Fibroblast of peridontal ligament (primary cell): ENCODE data around the gene DAW1.

Source experiments
- DNase-seq: peaks from one replicate; pipeline ENCODE4 v3.0.0-alpha.2; 2010; ENCODE audit errors: extremely low read depth

DAW1 gene

GRCh38 chr2:227862227-227862740 lies 9.1 kb upstream of the DAW1 start:
- peak; percentile 65 for DNase-seq

DNA sequence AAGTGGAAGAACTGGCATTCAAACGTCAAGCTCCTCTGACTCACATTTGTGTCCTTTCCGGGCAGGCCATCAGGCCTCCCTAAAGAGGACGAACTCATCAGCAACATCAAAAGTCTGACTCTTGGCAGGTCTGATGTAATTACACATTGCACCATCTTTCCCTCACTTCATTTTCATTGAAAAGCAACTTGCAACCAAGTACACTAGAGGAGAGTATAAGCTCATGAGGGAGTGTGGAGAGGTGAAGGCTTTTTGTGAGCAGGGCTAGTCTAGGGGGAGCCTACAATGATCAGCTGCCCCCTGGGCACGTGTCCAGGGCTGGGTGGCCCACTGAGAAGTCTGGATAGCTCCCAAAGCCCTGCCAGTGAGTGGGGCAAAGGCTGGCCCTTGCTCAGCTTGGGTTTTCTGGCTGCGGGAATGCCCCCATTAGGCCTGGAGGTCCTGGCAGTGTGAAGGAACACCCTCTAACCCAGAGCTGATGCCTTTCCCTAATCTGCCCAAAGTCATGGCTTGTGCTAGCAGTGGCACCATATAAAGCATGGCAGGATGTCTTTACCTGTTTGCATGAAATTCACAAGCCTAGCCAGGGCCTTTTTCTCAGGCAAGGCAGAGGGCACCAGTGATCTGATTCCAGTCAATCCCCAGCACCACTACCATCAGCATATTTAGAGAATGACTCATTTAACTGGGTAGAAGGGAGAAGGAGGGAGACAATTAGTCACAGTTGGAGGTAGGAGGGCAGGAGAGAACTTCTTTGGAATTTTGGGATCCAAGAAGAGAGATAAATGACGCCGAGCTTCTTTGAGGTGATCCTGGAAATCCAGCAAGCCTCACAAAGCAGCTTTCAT lies 8.5 kb upstream of the DAW1 start:
- peak; percentile 76 for DNase-seq

DNA sequence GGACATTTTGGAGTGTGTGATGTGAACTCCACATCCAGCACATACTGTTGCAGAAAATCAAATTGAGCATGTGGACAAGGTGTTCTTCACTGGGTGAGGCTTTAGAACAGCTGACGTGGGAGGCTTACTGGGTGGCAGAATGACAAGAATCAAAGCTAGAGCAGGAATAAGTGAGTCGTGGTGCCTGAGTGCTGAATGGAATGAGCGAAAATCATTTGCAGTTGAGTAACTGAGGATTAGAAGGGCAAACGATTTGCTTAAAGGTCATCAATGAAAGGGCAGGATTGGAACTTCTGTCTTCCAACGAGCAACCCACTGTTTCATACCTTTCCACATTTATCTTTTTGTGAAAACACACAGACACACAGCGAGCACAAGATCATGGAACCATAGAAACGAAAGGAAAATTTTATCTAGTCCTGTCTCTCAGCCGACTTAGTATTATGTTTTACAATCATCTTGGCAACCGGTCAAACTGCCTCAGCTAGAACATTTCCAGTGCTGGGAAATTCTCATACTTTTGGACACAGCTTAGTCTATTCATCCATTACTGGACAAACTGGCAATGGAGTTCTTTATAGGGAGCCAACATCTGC lies 7.2 kb upstream of the DAW1 start:
- DNase-seq = no peak

GRCh38 chr2:227865291-227865690 lies 6.1 kb upstream of the DAW1 start:
- no peak for DNase-seq

DNA sequence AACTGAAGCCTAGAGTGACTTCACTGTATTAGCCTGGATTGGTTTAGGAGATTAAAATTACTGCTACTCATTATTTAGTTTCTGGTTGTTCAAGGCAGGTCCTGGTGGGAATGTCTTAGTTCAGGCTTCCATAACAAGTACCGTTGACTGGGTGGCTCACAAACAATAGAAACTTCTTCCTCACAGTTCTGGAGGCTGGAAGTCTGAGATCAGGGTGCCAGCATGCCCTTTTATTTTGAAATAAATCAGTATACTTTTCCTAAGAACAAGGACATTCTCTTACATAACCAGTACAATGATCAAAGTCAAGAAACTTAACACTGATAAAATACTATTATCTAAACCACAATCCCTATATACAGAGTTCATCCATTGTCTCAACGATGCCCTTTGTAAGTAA lies 4.0 kb upstream of the DAW1 start:
- no peak for DNase-seq

DNA sequence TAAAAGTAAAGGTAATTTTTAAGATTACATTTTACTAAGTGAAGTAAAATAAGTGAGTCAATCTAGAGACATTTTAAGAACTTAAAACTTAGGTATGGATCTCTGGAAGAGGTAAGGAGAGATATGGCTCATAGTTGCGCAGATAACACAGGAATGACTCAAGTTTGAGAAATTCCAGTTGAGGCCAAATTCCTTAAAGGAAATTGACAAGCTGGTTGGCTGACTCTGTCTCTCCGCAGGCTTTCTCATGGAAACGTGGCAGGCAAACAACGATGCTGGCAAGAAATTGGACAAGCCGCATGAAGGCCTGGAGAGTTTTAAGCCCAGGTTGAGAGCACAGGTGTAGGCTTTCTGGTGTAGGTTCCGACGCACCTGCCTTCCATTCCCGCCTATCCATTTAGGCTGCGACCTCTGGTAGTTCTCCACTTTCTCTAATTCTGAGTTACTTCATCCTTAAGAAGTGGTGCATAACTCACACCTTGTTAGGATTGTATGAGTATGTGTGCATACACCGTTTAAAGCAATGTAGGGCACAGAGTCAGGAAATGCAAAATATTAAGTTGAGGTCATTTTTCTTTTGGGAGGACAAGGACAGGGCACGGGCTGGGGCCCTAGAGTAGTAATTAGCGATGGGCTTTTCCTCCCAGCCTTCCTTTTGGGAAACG lies 589 bp upstream of the DAW1 start:
- peak; percentile 58 for DNase-seq

- DNase-seq = no peak
Observed at GRCh38 chr2:227872676-227873075, 1.2 kb downstream of the DAW1 start.

GRCh38 chr2:227876300-227876801 lies 4.9 kb downstream of the DAW1 start:
- DNase-seq = no peak

GRCh38 chr2:227877421-227878310 lies 6.2 kb downstream of the DAW1 start:
- DNase-seq = peak; percentile 71

GRCh38 chr2:227880460-227880859 lies 9.0 kb downstream of the DAW1 start:
- DNase-seq = no peak

GRCh38 chr2:227881866-227882517 lies 10.6 kb downstream of the DAW1 start:
- DNase-seq = no peak

DNA sequence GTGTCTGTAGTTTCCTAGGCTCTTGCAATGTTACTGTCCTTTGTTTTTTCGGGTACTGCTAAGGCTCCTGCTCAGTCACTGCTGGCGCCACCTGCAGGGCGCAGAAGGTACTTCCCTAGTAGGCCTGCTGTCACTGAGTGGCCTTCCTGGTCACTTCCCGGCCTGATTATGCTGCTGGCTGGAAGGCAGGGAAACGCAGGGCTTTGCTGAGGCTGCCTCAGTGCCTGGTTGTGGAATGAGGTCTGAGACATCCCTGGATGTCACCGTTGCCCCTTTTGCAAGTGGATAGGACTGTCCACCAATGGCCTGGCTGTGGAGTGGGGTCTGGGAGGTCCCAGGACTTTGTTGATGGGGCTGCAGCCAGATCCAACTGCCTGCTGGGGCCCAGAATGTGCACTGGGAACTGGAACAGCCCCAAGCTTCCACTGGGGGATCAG lies 13.1 kb downstream of the DAW1 start:
- DNase-seq = peak; percentile 66

- DNase-seq = no peak
Observed at GRCh38 chr2:227886149-227886548, 14.7 kb downstream of the DAW1 start.

- DNase-seq = no peak
Observed at GRCh38 chr2:227888289-227888688, 16.9 kb downstream of the DAW1 start.

GRCh38 chr2:227889336-227889735 lies 17.9 kb downstream of the DAW1 start:
- no peak for DNase-seq

DNA sequence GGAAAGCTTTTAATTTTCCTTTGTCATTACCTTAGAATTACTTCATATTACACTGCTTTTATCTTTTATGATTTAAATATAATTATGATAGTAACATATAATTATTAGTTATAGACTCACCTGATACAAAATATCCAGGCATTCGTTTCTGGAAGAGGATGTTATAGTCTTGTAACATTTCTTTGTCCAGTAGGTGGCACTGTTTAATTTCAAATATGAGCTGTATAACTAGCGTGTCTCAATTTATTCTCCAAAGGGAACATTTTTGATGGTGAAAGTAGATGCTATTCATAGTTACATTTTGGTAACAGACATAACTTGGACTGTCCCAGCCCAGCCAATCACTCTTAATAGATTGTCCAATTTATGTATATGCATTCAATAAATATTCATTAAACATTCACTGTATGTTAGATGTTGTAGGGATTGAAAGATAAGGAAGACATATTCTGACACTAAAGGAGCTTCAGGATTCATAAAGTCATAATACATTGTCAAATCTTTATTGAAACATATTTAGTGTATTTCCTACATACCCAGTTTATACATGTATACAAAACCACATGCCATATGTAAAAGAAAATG lies 19.2 kb downstream of the DAW1 start:
- peak; percentile 81 for DNase-seq

- no peak for DNase-seq
Observed at GRCh38 chr2:227891673-227892072, 20.2 kb downstream of the DAW1 start.

DNA sequence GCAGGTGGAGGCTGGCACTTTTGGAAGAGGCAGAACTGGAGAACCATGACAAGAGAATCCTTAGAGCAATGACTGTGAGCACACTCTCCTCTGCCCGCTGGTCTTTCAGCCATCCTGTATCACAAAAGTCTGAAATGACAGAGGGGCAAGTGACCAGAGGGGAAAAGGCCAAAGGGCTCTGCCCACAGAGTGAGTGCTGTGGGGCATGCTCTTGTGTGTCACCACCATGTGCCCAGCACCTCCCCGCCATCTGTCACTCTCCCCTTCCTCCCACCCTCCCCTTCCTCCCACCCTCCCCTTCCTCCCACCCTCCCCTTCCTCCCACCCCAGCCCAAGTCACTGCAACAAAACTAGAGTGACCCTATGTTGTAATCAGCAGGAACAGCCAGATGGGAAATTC lies 31.9 kb downstream of the DAW1 start:
- no peak for DNase-seq

DNA sequence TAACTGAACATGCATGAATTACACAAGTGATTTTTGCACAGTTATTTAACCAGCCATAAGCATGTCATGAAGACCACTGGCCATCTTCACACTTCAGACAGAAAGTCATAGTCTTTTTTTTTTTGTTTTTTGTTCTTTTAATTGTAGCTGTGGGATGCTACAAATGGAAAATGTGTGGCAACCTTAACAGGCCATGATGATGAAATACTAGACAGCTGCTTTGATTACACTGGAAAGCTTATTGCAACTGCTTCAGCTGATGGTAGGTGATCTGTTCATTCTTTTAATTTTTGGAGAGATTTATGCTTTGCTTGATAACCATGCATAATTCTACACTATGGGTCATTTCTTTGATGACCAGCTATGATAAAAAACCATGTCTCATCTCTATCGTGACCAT lies 35.6 kb downstream of the DAW1 start:
- no peak for DNase-seq

GRCh38 chr2:227908266-227909054 lies 37.0 kb downstream of the DAW1 start:
- DNase-seq = no peak
